ENCODE results near the gene MFSD6.
"Not testable (repeated sequence)": the region's sequence is repeated elsewhere in the genome, so short reads cannot be mapped to it uniquely, and the experiment has no call there.

The MFSD6 gene

GRCh38 chr2:190468354-190468753 lies 60.2 kb downstream of the MFSD6 start:
- DNase-seq = not testable (repeated sequence)

GRCh38 chr2:190468814-190469569 lies 60.8 kb downstream of the MFSD6 start:
- DNase-seq = no peak

- DNase-seq = no peak
Measured at GRCh38 chr2:190469771-190470170, 61.6 kb downstream of the MFSD6 start.

GRCh38 chr2:190470256-190470826 lies 62.2 kb downstream of the MFSD6 start:
- no peak for DNase-seq

GRCh38 chr2:190477661-190478454 lies 69.7 kb downstream of the MFSD6 start:
- DNase-seq = no peak

- no peak for DNase-seq
Measured at GRCh38 chr2:190478572-190479195, 70.5 kb downstream of the MFSD6 start.

- no peak for DNase-seq
Measured at GRCh38 chr2:190481339-190481738, 73.2 kb downstream of the MFSD6 start.

GRCh38 chr2:190482451-190482850 lies 74.3 kb downstream of the MFSD6 start:
- DNase-seq = no peak

- no peak for DNase-seq
Measured at GRCh38 chr2:190486037-190486623, 78.0 kb downstream of the MFSD6 start.

- no peak for DNase-seq
Measured at GRCh38 chr2:190488516-190489233, 80.5 kb downstream of the MFSD6 start.

- DNase-seq = no peak
Measured at GRCh38 chr2:190489475-190489874, 81.3 kb downstream of the MFSD6 start.

GRCh38 chr2:190490502-190490901 lies 82.3 kb downstream of the MFSD6 start:
- DNase-seq = no peak

- DNase-seq = no peak
Measured at GRCh38 chr2:190493095-190493494, 84.9 kb downstream of the MFSD6 start.

GRCh38 chr2:190494600-190495227 lies 86.6 kb downstream of the MFSD6 start:
- not testable (repeated sequence) for DNase-seq

GRCh38 chr2:190497428-190497827 lies 89.3 kb downstream of the MFSD6 start:
- DNase-seq = no peak

GRCh38 chr2:190499273-190499672 lies 91.1 kb downstream of the MFSD6 start:
- DNase-seq = no peak

- DNase-seq = no peak
Measured at GRCh38 chr2:190500054-190500502, 91.9 kb downstream of the MFSD6 start.

- no peak for DNase-seq
Measured at GRCh38 chr2:190501231-190501630, 93.1 kb downstream of the MFSD6 start.

GRCh38 chr2:190501702-190502407 lies 93.7 kb downstream of the MFSD6 start:
- DNase-seq = no peak

GRCh38 chr2:190503088-190503487 lies 94.9 kb downstream of the MFSD6 start:
- DNase-seq = no peak

GRCh38 chr2:190504912-190505311 lies 96.8 kb downstream of the MFSD6 start:
- no peak for DNase-seq

All from stimulated activated naive CD4-positive, alpha-beta T cell treated with Interleukin-2 at 50 U/mL for 16 hours (primary cell).